HL-60 (cell line): Measurements from ENCODE around the gene ADAMTS2.

Experiments
- DNase-seq, 2 experiments: peaks; one replicate each; pipeline ENCODE4 v3.0.0-alpha.2; 2010 to 2020; ENCODE audit warnings: low read depth in 1 of 2, low spot score in 1 of 2
- H3K27ac ChIP-seq: fragments of 250-450 bp; sonication (Bioruptor Pico); replicated peaks from 2 replicates; pipeline ENCODE4 v1.5.1; 2020; ENCODE audit warnings: mild to moderate bottlenecking, moderate library complexity
- H3K27me3 ChIP-seq: fragments of 250-450 bp; sonication (Bioruptor Pico); 2 replicates; pipeline ENCODE4 v1.5.1; 2021; ENCODE audit warnings: mild to moderate bottlenecking, moderate library complexity; ENCODE audit not compliant: insufficient read depth, poor library complexity, severe bottlenecking
- H3K4me3 ChIP-seq: replicated peaks from 2 replicates; pipeline ENCODE4 v1.5.1; 2011; ENCODE audit warnings: mild to moderate bottlenecking, control low read depth, low read length; ENCODE audit not compliant: insufficient read depth
- CTCF ChIP-seq: IDR thresholded peaks from one replicate; pipeline ENCODE4 v1.5.1; 2011; ENCODE audit warnings: low read length, control low read depth, inconsistent platforms; ENCODE audit not compliant: insufficient read depth
- GABPA ChIP-seq: IDR thresholded peaks from 2 replicates; pipeline ENCODE4 v1.6.1; 2012; ENCODE audit warnings: low read depth
- POLR2AphosphoS5 ChIP-seq: IDR thresholded peaks from 2 replicates; pipeline ENCODE4 v1.6.1; 2012; ENCODE audit warnings: low read depth
- REST ChIP-seq: IDR thresholded peaks from 2 replicates; pipeline ENCODE4 v1.6.1; 2012; ENCODE audit warnings: low read depth; ENCODE audit not compliant: insufficient replicate concordance
- SPI1 ChIP-seq: IDR thresholded peaks from 2 replicates; pipeline ENCODE4 v1.6.1; 2012; ENCODE audit warnings: low read depth, mild to moderate bottlenecking, borderline replicate concordance

Gene ADAMTS2

GRCh38 chr5:179272326-179273072, 72.8 kb downstream of the ADAMTS2 start:
- Histone ChIP-seq H3K27me3 (no peaks in the 10 kb centered on the region), H3K27ac (no peak overlapping the region), H3K4me3 (no peak overlapping the region)
- TF ChIP-seq POLR2AphosphoS5 (no peak), SPI1 (no peak), REST (no peak), CTCF (no peak), GABPA (no peak)
- DNase-seq: no peak

- H3K27me3 ChIP-seq: no peaks in the 10 kb centered on the region
- no peak overlapping the region for H3K27ac ChIP-seq
- no peak overlapping the region for H3K4me3 ChIP-seq
- DNase-seq: no peak
- TF ChIP-seq CTCF (no peak), GABPA (no peak), POLR2AphosphoS5 (no peak), SPI1 (no peak), REST (no peak)
These were observed 73.4 kb downstream of the ADAMTS2 start for GRCh38 chr5:179271821-179272325.

GRCh38 chr5:179271428-179271734, 73.9 kb downstream of the ADAMTS2 start:
- no peak for TF ChIP-seq GABPA
- no peak for TF ChIP-seq REST
- no peak for TF ChIP-seq CTCF
- TF ChIP-seq SPI1: no peak
- TF ChIP-seq POLR2AphosphoS5: no peak
- DNase-seq: no peak
- H3K27me3 ChIP-seq: no peaks in the 10 kb centered on the region
- no peak overlapping the region for H3K4me3 ChIP-seq
- no peak overlapping the region for H3K27ac ChIP-seq
